GM21717 (cell line): ENCODE measurements around the gene WBP1L.
"Not testable (repeated sequence)": the region's sequence is repeated elsewhere in the genome, so short reads cannot be mapped to it uniquely, and the experiment has no call there.

Experiments
- ATAC-seq: cut with Tn5 transposase; IDR thresholded peaks from one replicate; pipeline ENCODE4 v1.9.1; 2021; ENCODE audit warnings: mild to moderate bottlenecking, moderate library complexity; ENCODE audit not compliant: unreplicated experiment

Gene WBP1L

GRCh38 chr10:102834143-102834542 lies 90.4 kb downstream of the WBP1L start:
- ATAC-seq: no peak

GRCh38 chr10:102835007-102835482 lies 91.3 kb downstream of the WBP1L start:
- peak; percentile 56 for ATAC-seq

DNA sequence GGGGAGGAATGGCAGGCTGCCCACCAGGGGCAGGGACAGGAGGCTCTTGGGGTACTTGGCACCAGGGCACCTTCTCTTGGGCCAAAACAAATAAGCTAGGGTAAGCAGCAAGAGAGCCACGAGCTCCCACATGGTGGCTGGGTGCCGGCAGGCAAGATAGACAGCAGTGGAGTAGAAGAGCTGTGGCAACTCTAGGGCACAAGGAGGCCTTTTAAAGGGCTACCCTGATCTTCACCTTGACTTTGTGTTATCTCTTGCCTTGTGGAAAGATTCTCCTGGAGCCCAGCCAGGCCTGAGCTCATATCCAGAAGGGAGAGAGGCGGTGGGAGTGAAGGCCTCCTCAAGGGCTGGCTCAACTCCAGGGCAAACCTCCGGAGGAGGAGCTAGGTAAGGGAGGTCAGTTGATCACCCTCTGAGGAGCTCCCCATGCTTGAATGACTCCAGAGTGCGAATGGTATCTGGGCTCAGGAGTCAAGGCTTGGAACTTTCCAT lies 93.5 kb downstream of the WBP1L start, which contains the start of gene CYP17A1:
Gene CYP17A1 (minus strand): TSS at position 184 of the 492 bp plus-strand sequence. CDS start 52 bp downstream, at position 132.
- no peak for ATAC-seq

DNA sequence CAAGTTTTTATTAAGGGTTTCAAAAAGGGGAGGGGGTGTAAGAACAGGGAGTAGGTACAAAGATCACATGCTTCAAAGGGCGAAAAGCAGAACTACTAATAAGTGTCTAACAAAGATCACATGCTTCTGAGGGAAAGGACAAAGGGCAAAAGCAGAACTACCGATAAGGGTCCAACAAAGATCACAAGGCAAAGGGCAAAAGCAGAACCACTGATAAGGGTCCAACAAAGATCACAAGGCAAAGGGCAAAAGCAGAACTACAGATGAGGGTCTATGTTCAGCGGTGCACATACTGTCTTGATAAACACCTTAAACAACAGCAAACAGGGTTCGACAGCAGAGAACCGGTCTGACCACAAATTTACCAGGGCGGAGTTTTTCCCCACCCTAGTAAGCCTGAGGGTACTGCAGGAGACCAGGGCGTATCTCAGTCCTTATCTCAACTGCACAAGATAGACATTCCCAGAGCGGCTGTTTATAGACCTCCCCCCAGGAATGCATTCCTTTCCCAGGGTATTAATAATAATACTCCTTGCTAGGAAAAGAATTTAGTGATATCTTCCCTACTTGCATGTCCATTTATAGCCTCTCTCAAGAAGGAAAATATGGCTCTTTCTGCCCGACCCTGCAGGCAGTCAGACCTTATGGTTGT lies 94.7 kb downstream of the WBP1L start:
- not testable (repeated sequence) for ATAC-seq

- no peak for ATAC-seq
Observed at GRCh38 chr10:102841827-102842345, 98.1 kb downstream of the WBP1L start.

DNA sequence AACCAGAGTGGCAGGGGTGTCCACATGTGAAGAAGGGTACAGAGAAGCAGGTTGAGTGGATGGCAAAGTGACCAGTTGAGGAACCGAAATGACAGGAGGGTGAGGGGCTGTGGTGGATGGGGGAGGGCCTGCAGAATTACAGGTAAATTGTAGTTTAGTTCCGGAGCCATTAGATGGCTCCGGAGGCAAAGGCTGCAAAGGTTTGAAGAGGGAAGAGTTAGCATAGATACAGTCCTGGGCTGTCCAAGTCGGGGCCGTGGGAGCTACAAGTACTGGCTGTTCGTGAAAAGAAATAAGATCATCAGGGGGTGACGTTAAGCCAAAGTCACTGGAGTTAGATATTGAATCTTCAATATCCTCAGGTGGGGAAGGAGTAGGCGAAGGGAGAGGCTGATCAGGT lies 99.4 kb downstream of the WBP1L start:
- not testable (repeated sequence) for ATAC-seq

- ATAC-seq: not testable (repeated sequence)
Observed at GRCh38 chr10:102844190-102844776, 100.5 kb downstream of the WBP1L start.

GRCh38 chr10:102845352-102845902 lies 101.7 kb downstream of the WBP1L start:
- ATAC-seq: no peak

DNA sequence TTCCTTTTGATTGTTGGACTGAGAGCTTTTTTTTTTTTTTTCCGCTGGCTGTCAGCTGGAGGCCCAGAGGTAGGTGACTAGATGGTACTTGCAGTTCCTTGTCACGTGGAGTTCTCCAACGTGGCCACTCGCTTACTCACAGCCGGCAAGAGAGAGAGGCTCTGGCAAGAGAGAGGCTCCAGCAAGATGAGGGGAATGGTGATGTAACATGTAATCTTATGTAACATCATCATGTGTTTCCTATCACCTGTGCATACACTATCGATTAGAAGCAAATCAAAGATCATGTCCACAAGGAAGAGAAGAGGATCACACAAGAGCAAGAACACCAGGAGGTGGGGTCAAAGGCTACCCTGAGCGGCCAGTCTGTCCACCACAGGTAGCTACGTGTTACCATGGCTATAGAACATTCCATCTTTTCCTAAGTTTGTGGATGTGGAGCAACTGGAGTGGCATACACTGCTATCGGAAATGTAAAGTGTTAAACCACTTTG lies 106.3 kb downstream of the WBP1L start:
- ATAC-seq: no peak

DNA sequence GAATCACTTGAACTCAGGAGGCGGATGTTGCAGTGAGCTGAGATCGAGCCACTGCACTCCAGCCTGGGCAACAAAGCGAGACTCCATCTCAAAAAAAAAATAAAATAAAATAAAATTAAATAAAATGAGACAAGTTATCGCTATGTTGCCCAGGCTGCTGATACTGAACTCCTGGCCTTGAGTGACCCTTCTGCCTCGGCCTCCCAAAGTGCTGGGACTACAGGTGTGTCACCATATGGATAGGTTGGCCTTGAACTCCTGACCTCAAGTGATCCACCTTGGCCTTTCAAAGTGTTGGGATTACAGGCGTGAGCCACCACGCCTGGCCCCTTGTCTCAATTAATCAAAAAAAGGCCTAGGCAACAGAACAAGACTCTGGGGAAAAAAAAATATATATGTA lies 109.5 kb downstream of the WBP1L start:
- ATAC-seq: not testable (repeated sequence)

- ATAC-seq: not testable (repeated sequence)
Observed at GRCh38 chr10:102855731-102856436, 112.1 kb downstream of the WBP1L start.

GRCh38 chr10:102856758-102857424 lies 113.1 kb downstream of the WBP1L start:
- no peak for ATAC-seq

DNA sequence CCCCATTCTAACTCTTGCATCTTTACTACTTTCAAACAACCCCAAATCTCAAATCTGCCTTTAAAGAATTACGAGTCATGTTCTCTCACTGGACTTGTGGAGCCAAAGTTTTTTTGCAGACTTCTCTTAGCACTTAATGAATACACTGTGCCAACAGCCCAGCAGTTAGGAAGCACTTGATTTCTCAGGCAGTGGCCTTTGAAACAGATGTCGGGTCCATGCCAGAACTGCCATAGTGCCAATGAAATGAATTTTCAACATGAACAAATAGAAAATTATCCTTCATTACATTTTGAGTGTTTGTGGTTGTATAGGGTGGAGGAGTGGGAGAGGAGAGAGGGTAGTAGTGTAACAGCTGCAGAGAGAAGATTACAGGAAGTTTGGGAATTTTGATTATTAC lies 116.2 kb downstream of the WBP1L start:
- ATAC-seq: no peak

GRCh38 chr10:102863660-102864059 lies 119.9 kb downstream of the WBP1L start:
- ATAC-seq: no peak

- ATAC-seq: no peak
Observed at GRCh38 chr10:102865620-102866019, 121.9 kb downstream of the WBP1L start.
